Measurements from ENCODE around the gene KCNJ16. TPM values are rescaled to one million over a fixed set of nuclear protein-coding genes. Genes with fewer than 3 reads are reported as not detected.

KCNJ16 gene
- total RNA-seq, 1 experiment from 2014 or later = not detected

GRCh38 chr17:70031341-70031740 is 43.7 kb upstream of the KCNJ16 start:
- ATAC-seq = no peak
- no peak overlapping the region for H3K4me3 ChIP-seq (ENCODE audit: low read depth in 2 of 2, low read length in 2 of 2)
- H3K27ac ChIP-seq (ENCODE audit: low read length) = no peak overlapping the region
- in situ Hi-C loops (cut with HindIII; ENCODE audit: low pct_unique_long_range_greater_than_20kb, low sequenced_read_pairs) (no loop called here), intact Hi-C loops (cut with micrococcal nuclease; ENCODE audit: unreplicated experiment) (no loop called here)
- 0 out of 2 replicates have a peak, but pooled peaks cover 5% of the 10 kb centered on the region for H3K9me3 ChIP-seq (ENCODE audit: control insufficient read depth, insufficient read depth, low read depth, low read length)
- no peaks in the 10 kb centered on the region for H3K27me3 ChIP-seq (ENCODE audit: control insufficient read depth, insufficient read depth, low read length)
- H3K4me1 ChIP-seq (ENCODE audit: control insufficient read depth, insufficient read depth, low read length) = no peaks in the 10 kb centered on the region
- no TSS peak for BruUV-seq (replicated peaks)
- DNase-seq (ENCODE audit: low read depth, low spot score) = no peak
- ChIA-PET POLR2A (interaction anchor here (0.6 kb wide), 1 partner anchor 32 kb away, joined by 6 read pairs; no protein-coding TSS in a partner anchor), CTCF (no interaction called here)
- TF ChIP-seq TCF7L2 (IDR thresholded peaks at IDR 0.05; ENCODE audit: low read depth, low read length) (no peak), CTCF (IDR thresholded peaks at IDR 0.05) (no peak), SIN3A (IDR thresholded peaks at IDR 0.05; ENCODE audit: borderline replicate concordance, insufficient read depth, low read depth, low read length) (no peak), REST (IDR thresholded peaks at IDR 0.05; ENCODE audit: insufficient read depth in 1 of 2, low read depth in 2 of 2, low read length in 1 of 2) (no peak)
- no peaks in the 10 kb centered on the region for H3K36me3 ChIP-seq (ENCODE audit: control insufficient read depth, insufficient read depth, low read length)

GRCh38 chr17:70033165-70033564 is 41.9 kb upstream of the KCNJ16 start:
- CTCF ChIA-PET = interaction anchor here (0.5 kb wide), 1 partner anchor 30 kb away, joined by 3 read pairs; no protein-coding TSS in a partner anchor
- H3K27me3 ChIP-seq (ENCODE audit: control insufficient read depth, insufficient read depth, low read length) = no peaks in the 10 kb centered on the region
- DNase-seq (ENCODE audit: low read depth, low spot score) (no peak), ATAC-seq (no peak)
- in situ Hi-C loops (cut with HindIII; ENCODE audit: low pct_unique_long_range_greater_than_20kb, low sequenced_read_pairs) (no loop called here), intact Hi-C loops (cut with micrococcal nuclease; ENCODE audit: unreplicated experiment) (no loop called here)
- POLR2A ChIA-PET = no interaction called here
- no peaks in the 10 kb centered on the region for H3K4me1 ChIP-seq (ENCODE audit: control insufficient read depth, insufficient read depth, low read length)
- no peaks in the 10 kb centered on the region for H3K36me3 ChIP-seq (ENCODE audit: control insufficient read depth, insufficient read depth, low read length)
- 0 out of 2 replicates have a peak, but pooled peaks cover 5% of the 10 kb centered on the region for H3K9me3 ChIP-seq (ENCODE audit: control insufficient read depth, insufficient read depth, low read depth, low read length)
- no TSS peak for BruUV-seq (replicated peaks)
- H3K27ac ChIP-seq (ENCODE audit: low read length) = no peak overlapping the region
- TF ChIP-seq CTCF (IDR thresholded peaks at IDR 0.05) (no peak), SIN3A (IDR thresholded peaks at IDR 0.05; ENCODE audit: borderline replicate concordance, insufficient read depth, low read depth, low read length) (no peak), REST (IDR thresholded peaks at IDR 0.05; ENCODE audit: insufficient read depth in 1 of 2, low read depth in 2 of 2, low read length in 1 of 2) (no peak), POLR2AphosphoS5 (IDR thresholded peaks at IDR 0.05; ENCODE audit: low read depth, low read length) (no peak), TCF7L2 (IDR thresholded peaks at IDR 0.05; ENCODE audit: low read depth, low read length) (no peak)
- H3K4me3 ChIP-seq (ENCODE audit: low read depth in 2 of 2, low read length in 2 of 2) = no peak overlapping the region
